CD4-positive, alpha-beta T cell (primary cell): ENCODE results near the gene MYCBP. TPM values are rescaled to one million over a fixed set of nuclear protein-coding genes. Genes with fewer than 3 reads are reported as not detected.

Experiments used
- ATAC-seq: fragments of 200-7000 bp; cut with Tn5 transposase; one replicate; pipeline ENCODE4 v1.10.0; 2022; ENCODE audit warnings: mild to moderate bottlenecking; ENCODE audit not compliant: poor library complexity
- CTCF ChIA-PET: fragments of 350-600 bp; sonication (Branson Sonifier 250); formaldehyde crosslinking; loops from one replicate; lab custom pipeline; 2021; ENCODE audit warnings: antibody characterized with exemption, inconsistent platforms; lab: Charles Lee
- POLR2A ChIA-PET: fragments of 350-600 bp; sonication (Branson Sonifier 250); formaldehyde crosslinking; loops from one replicate; lab custom pipeline; 2021; ENCODE audit warnings: antibody characterized with exemption, inconsistent platforms; lab: Charles Lee
- DNase-seq, 14 experiments: peaks; one replicate each; pipeline ENCODE4 v3.0.0-alpha.2; 2013 to 2020; ENCODE audit warnings: mixed read lengths in 2 of 14
- H3K27ac ChIP-seq, 2 donors: one replicate each; pipeline versions ENCODE4 v1.5.1 to v1.7.0; 2013; ENCODE audit warnings: low read length in 2 of 2, low read depth in 1 of 2, mild to moderate bottlenecking in 1 of 2
- H3K27me3 ChIP-seq, 2 experiments: 1 replicate in 1 of 2; 2 replicates in 1 of 2; pipeline versions ENCODE4 v1.6.1 to v1.7.0; 2013; ENCODE audit warnings: low read length in 2 of 2, control low read depth in 1 of 2, mild to moderate bottlenecking in 1 of 2, moderate library complexity in 1 of 2; ENCODE audit not compliant: insufficient read depth in 2 of 2, control insufficient read depth in 1 of 2
- H3K36me3 ChIP-seq: one replicate; pipeline ENCODE4 v1.6.1; 2013; ENCODE audit warnings: low read length, control low read depth; ENCODE audit not compliant: insufficient read depth
- H3K4me1 ChIP-seq: one replicate; pipeline ENCODE4 v1.6.1; 2013; ENCODE audit warnings: low read length, control low read depth; ENCODE audit not compliant: insufficient read depth
- H3K4me3 ChIP-seq: one replicate; pipeline ENCODE4 v1.5.1; 2013; ENCODE audit warnings: mild to moderate bottlenecking, low read length, moderate library complexity
- H3K9me3 ChIP-seq, 2 experiments: 1 replicate in 1 of 2; 2 replicates in 1 of 2; pipeline versions ENCODE4 v1.6.1 to v1.7.0; 2013; ENCODE audit warnings: low read length in 2 of 2, mild to moderate bottlenecking in 2 of 2, control low read depth in 1 of 2, moderate library complexity in 1 of 2; ENCODE audit not compliant: control insufficient read depth in 1 of 2, insufficient read depth in 1 of 2
- H3K27ac Mint-ChIP-seq: one replicate; pipeline ENCODE4 v1.8.0; 2020; ENCODE audit warnings: mixed read lengths
- H3K27me3 Mint-ChIP-seq: one replicate; pipeline ENCODE4 v1.8.0; 2021; ENCODE audit warnings: mixed read lengths
- H3K36me3 Mint-ChIP-seq: one replicate; pipeline ENCODE4 v1.8.0; 2021; ENCODE audit warnings: low read depth, mixed read lengths
- H3K4me1 Mint-ChIP-seq: one replicate; pipeline ENCODE4 v1.8.0; 2021; ENCODE audit warnings: low read depth, mixed read lengths
- H3K4me3 Mint-ChIP-seq: one replicate; pipeline ENCODE4 v1.8.0; 2020; ENCODE audit warnings: mild to moderate bottlenecking, mixed read lengths
- H3K9me3 Mint-ChIP-seq: one replicate; pipeline ENCODE4 v1.8.0; 2020; ENCODE audit warnings: mixed read lengths
- CTCF ChIP-seq: fragments of 200-600 bp; IDR thresholded peaks from one replicate; pipeline ENCODE4 v1.8.0; 2022; ENCODE audit warnings: antibody characterized with exemption, mild to moderate bottlenecking
- intact Hi-C, 2 experiments: fragments of 100-400 bp; cut with DNase I in 1 of 2; cut with micrococcal nuclease in 1 of 2; formaldehyde crosslinking; loops; one replicate each; pipeline versions ENCODE4 v1.15.1 to v1.9.0; 2023 to 2025; cut with DNase I, micrococcal nuclease
- total RNA-seq, 174 experiments: library from RNA in 2 of 174; stranded (reverse) in 2 of 174; gene quantifications; one replicate each; pipeline ENCODE4 v1.2.3 and lab custom pipeline; 2021 to 2026

The MYCBP gene
- total RNA-seq, 2 experiments from 2014 or later: 1.5 to 2.2 TPM

- intact Hi-C loops: no loop called here
- no peak for TF ChIP-seq CTCF
- Histone ChIP-seq H3K36me3 (no peaks in the 10 kb centered on the region), H3K9me3 (no peaks in the 10 kb centered on the region), H3K4me3 (no peak overlapping the region), H3K27ac (no peak overlapping the region), H3K27me3 (no peaks in the 10 kb centered on the region), H3K4me1 (no peaks in the 10 kb centered on the region)
- no peaks in the 10 kb centered on the region for H3K4me1 Mint-ChIP-seq
- DNase-seq: no peak
- no peak overlapping the region for H3K27ac Mint-ChIP-seq
- ChIA-PET CTCF (no interaction called here), POLR2A (no interaction called here)
- H3K9me3 Mint-ChIP-seq: no peaks in the 10 kb centered on the region
- no peaks in the 10 kb centered on the region for H3K36me3 Mint-ChIP-seq
- no peak for ATAC-seq
- H3K4me3 Mint-ChIP-seq: no peak overlapping the region
- no peaks in the 10 kb centered on the region for H3K27me3 Mint-ChIP-seq
Measured at GRCh38 chr1:38885092-38885491, 11.9 kb upstream of the MYCBP start.

- Histone ChIP-seq H3K27ac (no peak within 1 kb of the TSS), H3K36me3 (no peaks in the 10 kb centered on the region), H3K27me3 (no peaks in the 10 kb centered on the region), H3K4me3 (no peak within 1 kb of the TSS), H3K9me3 (no peaks in the 10 kb centered on the region), H3K4me1 (no peaks in the 10 kb centered on the region)
- H3K36me3 Mint-ChIP-seq: no peaks in the 10 kb centered on the region
- ATAC-seq (no peak), DNase-seq (no peak)
- H3K4me1 Mint-ChIP-seq: no peaks in the 10 kb centered on the region
- no peak for TF ChIP-seq CTCF
- H3K27ac Mint-ChIP-seq: no peak within 1 kb of the TSS
- no peaks in the 10 kb centered on the region for H3K27me3 Mint-ChIP-seq
- ChIA-PET CTCF (interaction anchor here (1.0 to 1.3 kb wide), 3 partner anchors 11 to 211 kb away, joined by 3 read pairs; no protein-coding TSS in a partner anchor), POLR2A (interaction anchor here (0.6 to 1.2 kb wide), 2 partner anchors 18 to 211 kb away, joined by 3 to 4 read pairs; no protein-coding TSS in a partner anchor)
- no peak within 1 kb of the TSS for H3K4me3 Mint-ChIP-seq
- no peaks in the 10 kb centered on the region for H3K9me3 Mint-ChIP-seq
- intact Hi-C loops: no loop called here
Measured at GRCh38 chr1:38881487-38881886, 8.3 kb upstream of the MYCBP start, which contains the start of gene GJA9. GJA9 (minus strand) TSS chr1:38881587; CDS start chr1:38876098, 5,489 bp downstream.

- H3K4me3 ChIP-seq: no peak overlapping the region
- DNase-seq (no peak), ATAC-seq (no peak)
- no peaks in the 10 kb centered on the region for H3K36me3 ChIP-seq
- intact Hi-C loops: no loop called here
- Mint-ChIP-seq H3K27ac (no peak overlapping the region), H3K27me3 (no peaks in the 10 kb centered on the region), H3K9me3 (no peaks in the 10 kb centered on the region), H3K36me3 (peaks cover 10% of the 10 kb centered on the region), H3K4me1 (peaks cover 29% of the 10 kb centered on the region), H3K4me3 (peak overlapping the region; percentile 59)
- TF ChIP-seq CTCF: no peak
- H3K9me3 ChIP-seq: no peaks in the 10 kb centered on the region
- no peaks in the 10 kb centered on the region for H3K27me3 ChIP-seq
- H3K4me1 ChIP-seq: peaks cover 17% of the 10 kb centered on the region
- H3K27ac ChIP-seq: no peak overlapping the region
- ChIA-PET CTCF (no interaction called here), POLR2A (interaction anchor here (1.4 kb wide), 1 partner anchor 150 kb away, joined by 3 read pairs; the partner anchor contains the start of gene NDUFS5)
Measured at GRCh38 chr1:38875811-38876210, 2.7 kb upstream of the MYCBP start.
